ENCODE measurements around the gene ZNF280A. TPM values are rescaled to one million over a fixed set of nuclear protein-coding genes. Genes with fewer than 3 reads are reported as not detected.
"Not testable (repeated sequence)": the region's sequence is repeated elsewhere in the genome, so short reads cannot be mapped to it uniquely, and the experiment has no call there.

The ZNF280A gene
- total RNA-seq, 1 experiment from 2014 or later = 0.89 TPM

DNA sequence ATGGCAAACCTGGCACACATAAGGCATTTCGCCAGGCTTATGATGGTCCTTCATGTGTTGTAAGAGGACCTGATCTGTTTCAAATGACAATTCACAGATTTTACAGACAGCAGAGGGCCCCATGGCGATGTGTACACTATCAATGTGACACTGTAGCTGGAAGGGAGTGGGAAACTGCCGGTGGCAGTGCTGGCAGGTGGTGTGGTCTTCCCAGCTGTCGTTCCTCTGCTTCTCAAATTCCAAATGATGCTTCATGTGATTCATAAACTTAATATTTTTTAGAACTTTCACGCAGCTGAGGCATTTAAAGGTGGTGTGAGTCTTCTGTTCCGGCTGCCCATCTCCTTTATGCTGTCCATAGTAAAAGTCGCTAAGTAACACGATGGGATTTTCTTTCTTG is 5.6 kb downstream of the ZNF280A start:
- DNase-seq (ENCODE audit: extremely low read depth, low read depth) = not testable (repeated sequence)

- DNase-seq (ENCODE audit: extremely low read depth, low read depth) = no peak
Measured at GRCh38 chr22:22513619-22514018, 6.5 kb downstream of the ZNF280A start.

- DNase-seq (ENCODE audit: extremely low read depth, low read depth) = no peak
Measured at GRCh38 chr22:22512951-22513350, 7.1 kb downstream of the ZNF280A start.

DNA sequence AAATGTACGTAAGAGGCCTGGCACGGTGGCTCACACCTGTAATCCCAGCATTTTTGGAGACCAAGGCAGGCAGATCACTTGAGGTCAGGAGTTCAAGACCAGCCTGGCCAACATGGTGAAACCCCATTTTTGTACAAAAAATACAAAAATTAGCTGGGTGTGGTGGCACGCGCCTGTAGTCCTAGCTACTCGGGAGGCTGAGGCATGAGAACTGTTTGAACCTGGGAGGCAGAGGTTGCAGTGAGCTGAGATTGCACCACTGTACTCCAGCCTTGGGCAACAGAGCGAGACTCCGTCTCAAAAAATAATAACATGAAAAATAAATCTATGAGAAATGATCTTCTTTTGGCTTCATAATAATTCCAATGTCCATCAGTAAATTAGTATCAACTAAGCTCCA is 9.2 kb downstream of the ZNF280A start:
- not testable (repeated sequence) for DNase-seq (ENCODE audit: extremely low read depth, low read depth)

DNA sequence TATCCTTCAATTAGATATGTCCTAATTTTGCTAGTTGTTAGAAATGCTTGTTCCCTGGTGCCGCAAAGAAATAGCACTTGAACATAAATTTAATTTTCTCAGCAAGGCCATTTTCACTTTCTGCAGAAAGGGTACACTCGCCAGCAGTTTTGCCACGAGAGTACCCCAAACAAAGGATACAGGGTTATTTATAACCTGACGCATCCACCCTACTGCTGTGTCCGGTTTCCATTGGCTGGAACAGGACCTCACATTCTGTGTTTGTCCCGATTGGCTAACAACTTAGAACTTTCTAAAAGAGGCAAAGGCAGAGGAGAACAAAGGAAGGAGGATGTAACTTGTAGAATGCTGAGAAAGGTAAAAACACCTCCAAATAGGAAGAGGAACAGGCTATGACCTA is 10.2 kb downstream of the ZNF280A start:
- DNase-seq (ENCODE audit: extremely low read depth, low read depth) = not testable (repeated sequence)

- peak; percentile 73 for DNase-seq (ENCODE audit: extremely low read depth, low read depth)
Measured at GRCh38 chr22:22508274-22509176, 11.5 kb downstream of the ZNF280A start, which contains the start of gene ZNF280B. Gene ZNF280B (minus strand): TSS chr22:22508742. CDS start chr22:22489398, 19,344 bp downstream.

- DNase-seq (ENCODE audit: extremely low read depth, low read depth) = no peak
Measured at GRCh38 chr22:22507743-22508273, 12.3 kb downstream of the ZNF280A start.

DNA sequence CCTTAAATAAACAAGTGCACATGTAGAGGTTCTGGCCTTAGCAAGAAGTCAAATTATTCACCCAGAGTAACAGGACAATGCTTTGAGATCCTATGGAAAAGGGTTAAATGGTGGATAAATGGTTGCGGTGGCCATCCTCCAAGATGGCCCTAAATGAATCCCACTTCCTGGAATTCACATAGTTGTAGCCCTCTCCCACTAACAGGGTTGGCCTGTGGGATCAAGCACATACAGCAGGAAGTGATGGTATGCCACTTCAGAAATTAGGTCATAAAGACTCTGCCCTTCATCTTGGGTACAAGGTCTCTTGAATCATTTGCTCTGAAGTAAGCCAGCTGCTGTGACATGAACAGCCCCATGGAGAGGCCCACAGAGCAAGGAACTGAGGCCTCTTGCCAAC is 13.3 kb downstream of the ZNF280A start:
- no peak for DNase-seq (ENCODE audit: extremely low read depth, low read depth)

GRCh38 chr22:22498267-22498666 is 21.8 kb downstream of the ZNF280A start:
- no peak for DNase-seq (ENCODE audit: extremely low read depth, low read depth)

DNA sequence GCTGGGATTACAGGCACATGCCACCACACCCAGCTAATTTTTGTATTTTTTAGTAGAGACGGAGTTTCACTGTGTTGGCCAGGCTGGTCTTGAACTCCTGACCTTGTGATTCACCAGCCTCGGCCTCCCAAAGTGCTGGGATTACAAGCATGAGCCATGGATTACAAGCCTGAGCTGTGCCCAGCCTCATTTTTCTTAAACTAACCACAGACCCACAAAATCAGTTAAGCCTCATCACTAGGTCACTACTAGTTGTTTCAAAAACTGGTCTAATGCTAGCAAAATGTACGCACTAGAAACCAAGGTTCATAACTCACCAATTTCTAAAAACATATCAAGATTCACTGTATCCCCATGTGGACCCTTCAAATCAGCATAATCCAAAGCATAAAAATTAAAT is 28.5 kb downstream of the ZNF280A start:
- DNase-seq (ENCODE audit: extremely low read depth, low read depth) = not testable (repeated sequence)

DNA sequence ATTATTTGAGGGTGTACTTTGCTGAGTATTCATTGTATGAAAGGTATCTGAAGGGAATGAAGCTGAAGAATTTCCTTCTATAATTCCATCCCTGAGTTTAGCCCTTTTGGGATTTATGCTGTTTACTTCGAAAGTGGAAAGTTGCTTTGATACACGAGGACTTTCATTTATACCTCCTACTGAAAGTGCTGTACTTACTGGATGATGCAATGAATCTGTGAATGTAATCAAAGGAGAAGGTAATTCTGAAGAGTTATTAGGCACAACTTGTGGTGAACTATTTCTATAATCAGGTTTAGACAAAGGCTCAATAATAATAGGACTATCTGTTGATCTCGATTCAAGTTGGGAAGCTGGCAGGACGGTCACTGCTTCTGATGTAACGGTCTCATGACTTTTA is 31.3 kb downstream of the ZNF280A start:
- no peak for DNase-seq (ENCODE audit: extremely low read depth, low read depth)

GRCh38 chr22:22487869-22488597 is 32.0 kb downstream of the ZNF280A start:
- DNase-seq (ENCODE audit: extremely low read depth, low read depth) = no peak

DNA sequence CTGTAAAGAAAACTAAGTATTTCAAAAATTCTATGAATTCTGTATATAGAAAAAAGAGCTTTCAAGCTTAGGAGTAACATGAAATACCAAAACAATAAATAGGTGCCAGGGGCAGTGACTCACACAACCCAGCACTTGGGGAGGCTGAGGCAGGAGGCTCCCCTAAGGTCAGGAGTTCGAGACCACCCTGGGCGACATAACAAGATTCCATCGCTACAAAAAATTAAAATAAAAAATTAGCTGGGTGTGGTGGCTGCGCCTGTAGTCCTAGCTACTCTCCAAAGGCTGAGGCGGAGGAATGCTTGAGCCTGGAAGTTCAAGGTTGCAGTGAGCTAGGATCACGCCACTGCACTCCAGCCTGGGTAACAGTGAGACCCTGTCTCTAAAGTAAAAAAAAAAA is 33.0 kb downstream of the ZNF280A start:
- no peak for DNase-seq (ENCODE audit: extremely low read depth, low read depth)

DNA sequence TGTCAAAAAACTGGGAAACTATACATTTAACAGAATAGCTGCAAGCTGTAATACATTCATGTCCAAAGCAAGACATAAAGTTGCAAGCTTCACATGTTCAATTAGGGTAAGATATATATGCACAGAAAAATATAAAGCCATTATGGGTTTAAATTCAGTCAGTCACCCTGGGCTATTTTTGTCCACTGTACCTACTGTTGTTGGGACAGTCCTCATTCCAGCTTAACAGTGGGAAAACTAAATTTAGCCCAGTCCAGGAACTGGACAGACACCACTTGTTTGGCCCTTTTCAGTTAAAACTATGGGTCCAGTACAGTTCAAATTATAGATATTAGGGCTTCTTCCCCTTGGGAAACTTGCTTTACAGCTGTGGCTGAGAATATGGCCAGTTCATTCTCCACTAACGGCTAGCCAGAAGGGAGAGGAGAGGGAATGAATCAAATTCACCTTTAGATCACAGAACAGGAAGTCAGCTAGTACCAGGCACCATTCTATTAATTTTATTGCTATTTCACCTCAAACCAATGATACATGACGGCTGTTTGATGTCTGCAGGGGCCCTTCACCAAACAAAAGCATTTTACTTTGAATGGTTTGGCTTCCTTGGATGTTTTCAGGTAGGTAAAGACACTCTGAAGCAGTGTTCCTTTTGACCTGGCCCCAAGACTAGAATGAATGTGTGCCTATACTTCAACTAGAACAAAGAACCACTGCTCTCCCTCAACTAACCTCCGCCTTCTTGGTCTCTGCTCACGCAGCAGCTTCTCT is 33.8 kb downstream of the ZNF280A start:
- DNase-seq (ENCODE audit: extremely low read depth, low read depth) = no peak

DNA sequence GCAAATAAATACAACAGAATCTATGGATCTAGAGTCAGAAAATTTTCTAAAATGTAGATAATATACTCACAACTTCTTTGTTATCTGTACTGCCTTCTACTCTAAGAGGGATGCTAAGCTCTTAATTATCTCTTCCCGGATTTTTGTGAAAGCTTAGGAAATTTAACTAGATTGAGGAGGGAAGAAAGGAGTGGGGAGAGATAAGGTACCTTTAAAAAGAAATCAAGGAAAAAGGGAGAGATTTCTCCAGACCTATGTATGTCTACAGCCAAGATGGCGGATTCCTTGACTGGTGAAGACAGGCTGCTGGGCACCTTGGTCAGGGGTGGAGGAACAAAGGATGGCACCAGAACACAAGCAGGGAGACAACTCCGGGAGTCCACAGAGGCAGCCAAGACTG is 34.5 kb downstream of the ZNF280A start:
- DNase-seq (ENCODE audit: extremely low read depth, low read depth) = no peak

DNA sequence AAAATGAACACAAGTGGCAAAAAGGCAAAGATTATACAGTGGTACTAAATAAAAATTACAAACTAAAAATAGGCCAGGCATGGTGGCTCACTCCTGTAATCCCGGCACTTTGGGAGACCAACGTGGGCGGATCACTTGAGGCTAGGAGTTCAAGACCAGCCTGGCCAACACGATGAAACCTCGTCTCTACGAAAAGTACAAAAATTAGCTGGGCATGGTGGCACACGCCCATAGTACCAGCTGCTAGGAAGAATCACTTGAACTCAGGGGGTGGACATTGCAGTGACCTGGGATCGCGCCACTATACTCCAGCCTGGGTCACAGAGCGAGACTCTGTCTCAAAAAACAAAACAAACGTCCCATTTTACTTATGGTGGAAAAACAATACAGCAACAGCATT is 36.0 kb downstream of the ZNF280A start:
- DNase-seq (ENCODE audit: extremely low read depth, low read depth) = no peak

- no peak for DNase-seq (ENCODE audit: extremely low read depth, low read depth)
Measured at GRCh38 chr22:22480940-22481339, 39.1 kb downstream of the ZNF280A start.

DNA sequence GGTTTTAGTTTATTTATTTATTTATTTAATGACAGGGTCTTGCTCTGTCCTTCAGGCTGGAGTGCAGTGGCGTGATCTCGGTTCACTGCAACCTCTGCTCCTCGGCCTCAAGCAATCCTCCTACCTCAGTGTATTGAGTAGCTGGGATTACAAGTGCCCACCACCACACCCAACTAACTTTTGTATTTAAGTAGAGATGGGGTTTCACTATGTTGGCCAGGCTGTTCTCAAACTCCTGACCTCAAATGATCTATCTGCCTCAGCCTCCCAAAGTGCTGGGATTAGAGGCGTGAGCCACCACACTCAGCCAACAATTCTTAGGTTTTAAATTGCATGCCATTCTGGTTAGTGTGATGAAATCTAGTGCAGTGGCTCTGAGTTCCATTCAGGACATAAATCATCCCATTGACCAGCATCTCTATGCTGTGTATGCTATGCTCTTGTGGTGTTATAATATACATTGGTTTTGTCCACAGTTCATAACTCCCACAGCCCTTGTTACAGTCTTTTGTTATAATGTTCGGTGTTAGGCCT is 40.0 kb downstream of the ZNF280A start:
- DNase-seq (ENCODE audit: extremely low read depth, low read depth) = no peak

GRCh38 chr22:22479116-22479515 is 41.0 kb downstream of the ZNF280A start:
- DNase-seq (ENCODE audit: extremely low read depth, low read depth) = no peak

- no peak for DNase-seq (ENCODE audit: extremely low read depth, low read depth)
Measured at GRCh38 chr22:22478470-22478869, 41.6 kb downstream of the ZNF280A start.
